NCI-H2107 (cell line): ENCODE measurements around the gene GDI2.
"Not testable (repeated sequence)": the region's sequence is repeated elsewhere in the genome, so short reads cannot be mapped to it uniquely, and the experiment has no call there.

ENCODE experiments used
- DNase-seq: peaks from one replicate; lab custom pipeline; 2025; lab: John Stamatoyannopoulos, UW

GDI2 gene

DNA sequence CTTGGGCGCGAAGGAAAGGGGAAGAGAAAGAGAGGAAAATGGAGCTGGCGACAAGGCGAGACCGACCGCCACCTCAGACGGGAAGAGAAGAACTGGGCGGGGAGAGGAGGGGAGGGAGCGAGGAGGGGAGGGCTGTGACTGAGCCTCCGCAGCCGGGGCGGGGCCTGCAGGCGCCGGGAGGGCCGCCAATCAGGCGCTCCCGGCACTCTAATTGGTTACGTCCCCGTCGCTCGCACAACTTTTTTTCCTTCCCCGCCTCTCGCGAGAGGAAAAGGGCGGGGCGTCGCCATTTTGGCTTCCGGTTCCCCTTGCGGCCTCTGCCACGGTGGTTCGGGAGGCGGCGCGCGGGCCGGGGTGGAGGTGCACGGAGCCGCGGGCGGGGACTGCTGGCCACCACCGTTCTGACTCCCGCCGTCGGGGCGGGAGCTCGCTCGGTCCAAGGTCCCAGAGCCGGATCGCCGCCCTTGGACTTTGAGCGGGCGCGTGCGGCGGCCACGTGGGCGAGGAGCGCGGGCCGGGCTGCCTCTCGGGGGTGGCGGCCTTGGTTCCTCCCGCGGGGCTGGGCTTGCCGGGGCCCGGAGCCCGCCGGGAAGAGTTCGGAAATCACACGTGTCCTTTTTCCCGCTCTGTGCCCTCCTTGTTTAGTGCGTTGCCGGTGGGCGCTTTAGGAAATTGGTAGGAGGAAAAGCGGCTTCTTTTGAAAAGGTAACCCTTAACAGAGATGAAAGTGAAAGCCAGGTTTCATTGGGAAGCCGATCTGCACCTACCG is at the start of gene GDI2:
Gene GDI2 (minus strand): TSS at position 94 of the 769 bp plus-strand sequence. CDS start 176 bp downstream, outside the sequence.
- peak; percentile 83 for DNase-seq

DNA sequence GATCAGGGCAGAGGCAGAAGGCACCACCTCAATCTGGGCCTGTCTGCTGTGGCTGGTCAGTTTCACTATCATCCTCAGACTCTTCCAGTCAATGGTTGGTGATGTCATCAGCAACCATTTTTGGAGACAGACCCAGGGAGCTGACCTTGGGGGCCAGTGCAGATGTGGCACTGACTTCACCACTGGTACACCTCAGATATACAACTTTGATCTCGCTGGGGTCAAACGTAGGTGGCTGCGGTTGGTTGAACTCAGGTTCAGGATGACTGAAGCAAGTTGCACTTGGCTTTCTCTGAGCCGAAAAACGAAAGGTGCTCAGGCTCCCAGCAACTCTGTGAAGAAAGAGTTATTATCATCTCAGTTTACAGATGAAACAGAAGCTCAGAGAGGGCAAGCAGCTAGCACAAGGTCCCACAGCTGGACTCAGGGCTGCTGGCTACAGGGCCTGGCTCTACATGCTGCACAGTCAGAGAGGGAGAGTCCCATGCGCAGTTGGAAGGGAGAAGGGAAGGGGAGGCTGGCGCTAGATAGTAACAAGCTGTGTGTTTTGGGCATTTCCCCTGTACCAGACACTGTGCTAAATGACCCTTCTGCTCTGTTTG is 49.2 kb upstream of the GDI2 start:
- DNase-seq: no peak

- no peak for DNase-seq
Observed at GRCh38 chr10:5860066-5860465, 46.8 kb upstream of the GDI2 start.

DNA sequence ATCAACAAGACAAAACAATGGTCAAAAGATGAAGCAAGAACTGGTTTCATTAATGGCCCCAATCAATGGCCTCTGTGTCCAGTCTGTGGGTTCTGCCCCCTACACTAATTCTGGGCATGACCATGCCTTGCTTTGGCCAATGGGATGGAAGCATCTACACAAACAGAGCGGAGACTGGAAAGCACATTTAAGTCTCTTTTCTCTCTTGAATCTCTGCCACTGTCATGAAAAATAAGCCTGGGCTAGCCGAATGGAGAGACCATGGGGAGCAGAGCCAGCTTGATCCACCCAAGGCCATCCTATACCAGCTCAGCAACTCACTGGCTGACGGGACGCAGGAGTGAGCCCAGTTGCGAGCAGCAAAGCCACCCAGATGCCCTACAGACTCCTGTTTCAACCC is 45.6 kb upstream of the GDI2 start:
- no peak for DNase-seq

DNA sequence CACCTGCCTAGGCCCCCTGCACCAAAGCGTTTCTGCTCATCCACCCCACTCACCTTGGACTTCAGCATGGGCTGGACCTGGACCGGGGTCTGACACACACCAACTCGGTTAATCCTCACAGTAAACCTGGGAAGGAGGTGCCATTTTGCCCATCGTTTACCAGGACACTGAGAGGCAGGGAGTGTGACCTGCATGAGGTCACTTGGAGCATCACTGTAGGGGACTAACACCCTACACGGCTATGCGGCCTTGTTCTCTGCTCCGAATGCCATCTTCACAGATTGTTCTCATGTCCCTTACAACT is 43.4 kb upstream of the GDI2 start:
- DNase-seq: no peak

- DNase-seq: no peak
Observed at GRCh38 chr10:5855979-5856700, 42.9 kb upstream of the GDI2 start.

- DNase-seq: no peak
Observed at GRCh38 chr10:5854131-5854475, 40.9 kb upstream of the GDI2 start.

GRCh38 chr10:5846667-5847066 is 33.4 kb upstream of the GDI2 start:
- DNase-seq: not testable (repeated sequence)

GRCh38 chr10:5844345-5845055 is 31.3 kb upstream of the GDI2 start:
- DNase-seq: no peak

DNA sequence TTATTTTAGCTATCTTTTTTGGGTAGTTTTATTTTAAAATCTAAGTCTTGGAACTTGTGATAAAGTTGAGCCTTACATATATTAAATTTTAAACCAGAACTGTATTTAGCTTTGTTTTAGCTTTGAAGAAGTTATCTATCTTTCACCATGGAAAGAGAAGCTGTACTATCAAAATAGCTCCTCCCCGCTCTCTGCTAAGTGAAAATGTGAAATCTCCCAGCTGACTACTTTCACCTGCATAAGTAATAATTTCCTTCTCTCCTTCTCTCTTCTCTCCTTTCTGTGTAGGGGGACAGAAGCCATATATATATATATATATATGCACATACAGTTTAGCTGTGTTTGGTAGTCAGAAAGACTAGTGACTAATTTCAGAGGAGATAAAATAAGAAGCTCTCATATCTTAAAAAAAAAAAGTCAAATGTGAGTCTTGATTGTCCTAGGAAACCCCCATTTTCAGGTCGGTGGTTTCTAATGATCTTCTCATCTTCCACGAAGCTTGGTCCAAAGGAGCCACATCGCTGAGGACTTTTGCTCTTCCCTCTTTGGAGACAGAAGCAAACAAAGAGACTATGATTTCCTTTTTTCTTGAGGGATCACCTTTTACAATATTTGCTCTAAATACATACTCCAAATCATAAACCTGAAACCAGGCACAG is 30.6 kb upstream of the GDI2 start:
- DNase-seq: no peak

GRCh38 chr10:5841965-5842364 is 28.7 kb upstream of the GDI2 start:
- no peak for DNase-seq

- DNase-seq: no peak
Observed at GRCh38 chr10:5840314-5841307, 27.4 kb upstream of the GDI2 start.

DNA sequence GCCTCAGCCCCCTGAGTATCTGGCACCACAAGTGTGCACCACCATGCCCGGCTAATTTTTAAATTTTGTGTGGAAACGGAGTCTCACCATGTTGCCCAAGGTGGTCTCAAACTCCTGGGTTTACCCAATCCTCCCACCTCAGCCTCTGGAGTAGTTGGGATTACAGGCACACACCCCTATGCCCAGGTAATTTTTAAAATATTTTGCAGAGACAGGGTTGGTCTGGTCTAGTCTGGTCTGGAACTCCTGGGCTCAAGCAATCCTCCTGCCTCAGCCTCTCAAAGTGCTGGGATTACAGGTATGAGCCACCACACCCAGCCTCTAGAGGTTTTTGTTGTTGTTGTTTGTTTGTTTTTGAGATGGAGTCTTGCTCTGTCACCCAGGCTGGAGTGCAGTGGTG is 22.9 kb upstream of the GDI2 start:
- not testable (repeated sequence) for DNase-seq

GRCh38 chr10:5835446-5836095 is 22.3 kb upstream of the GDI2 start:
- no peak for DNase-seq

- DNase-seq: no peak
Observed at GRCh38 chr10:5833814-5834213, 20.6 kb upstream of the GDI2 start.

DNA sequence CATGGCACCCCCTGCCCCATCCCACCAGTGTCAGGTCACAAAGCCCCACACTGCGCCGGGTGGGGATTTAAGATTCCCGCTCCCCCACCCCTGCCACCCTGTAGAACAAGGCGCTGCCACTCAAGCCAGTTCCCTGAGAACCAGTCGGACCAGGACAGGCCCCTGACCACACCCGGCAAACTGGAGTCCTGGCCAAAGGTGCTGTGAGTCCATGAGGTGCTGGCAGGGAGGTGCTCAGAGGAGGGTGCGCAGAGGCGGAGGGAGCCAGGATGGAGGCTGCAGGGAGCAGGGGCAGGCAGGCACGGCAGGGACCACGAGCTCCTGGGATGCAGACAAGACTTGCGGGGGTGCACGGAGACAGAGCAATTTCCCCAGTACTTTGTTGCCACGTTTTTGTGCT is 19.7 kb upstream of the GDI2 start:
- no peak for DNase-seq

GRCh38 chr10:5831446-5831782 is 18.2 kb upstream of the GDI2 start:
- no peak for DNase-seq

DNA sequence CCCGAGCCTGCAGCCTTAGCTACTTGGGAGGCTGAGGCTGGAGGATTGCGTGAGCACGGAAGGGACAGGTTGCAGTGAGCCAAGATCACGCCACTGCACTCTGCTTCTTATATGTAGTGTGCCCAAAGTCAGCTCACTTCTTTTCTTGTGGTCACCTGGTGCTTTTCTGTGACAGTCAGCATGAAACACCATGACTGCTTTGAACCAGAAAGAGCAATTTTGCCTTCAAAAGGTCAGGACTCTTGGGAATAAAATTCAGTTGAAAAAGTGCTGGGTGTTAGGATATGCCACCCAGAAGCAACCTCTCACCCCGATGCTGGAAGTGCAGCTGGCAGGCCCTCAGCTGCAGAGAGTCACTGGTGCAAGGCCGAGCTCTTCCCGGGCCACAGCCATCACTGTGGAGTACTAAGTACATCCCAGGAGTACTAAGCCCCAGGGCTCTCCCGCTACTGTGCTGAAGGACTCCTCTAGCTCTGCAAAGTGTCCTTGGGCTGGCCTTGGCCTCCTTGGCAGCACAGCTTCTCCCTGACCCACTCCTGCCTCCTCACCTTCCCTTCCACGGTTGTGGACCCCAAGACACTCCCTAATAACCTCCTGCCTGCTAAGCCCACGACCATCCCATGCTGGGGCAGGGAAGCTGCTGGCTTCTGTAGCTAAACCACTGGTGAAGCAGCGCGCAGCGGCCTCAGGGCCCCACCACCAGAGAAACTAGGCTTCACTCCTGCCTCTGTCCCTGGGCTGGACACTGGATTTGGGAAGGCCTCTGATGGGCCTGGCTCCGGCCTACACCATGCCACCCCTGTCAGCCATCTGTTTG is 17.6 kb upstream of the GDI2 start:
- no peak for DNase-seq

- no peak for DNase-seq
Observed at GRCh38 chr10:5829267-5829666, 16.0 kb upstream of the GDI2 start.

DNA sequence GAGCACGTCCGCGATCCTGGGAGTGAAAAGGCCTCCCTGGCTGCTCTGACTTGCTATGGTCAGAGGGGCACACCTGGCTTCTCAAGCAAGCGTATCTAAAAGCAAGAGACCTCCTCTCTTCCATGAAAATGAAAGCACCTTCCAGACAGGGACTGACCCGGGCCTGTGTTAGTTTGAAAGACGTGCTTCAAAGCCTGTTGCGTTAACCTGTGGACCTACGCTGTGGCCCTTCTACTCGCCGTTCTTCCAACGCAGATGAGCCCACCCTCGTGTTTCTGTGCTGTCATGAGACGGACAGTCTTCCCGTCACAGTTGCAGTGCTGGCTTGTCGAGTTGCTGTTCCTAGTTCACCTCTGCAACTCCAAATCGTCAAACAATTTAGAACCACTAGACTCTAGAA is 15.5 kb upstream of the GDI2 start:
- no peak for DNase-seq
